GM21526 (cell line): ENCODE data around the gene RGS18.
"Not testable (repeated sequence)": the region's sequence is repeated elsewhere in the genome, so short reads cannot be mapped to it uniquely, and the experiment has no call there.

Source experiments
- ATAC-seq: cut with Tn5 transposase; IDR thresholded peaks from one replicate; pipeline ENCODE4 v1.9.1; 2021; ENCODE audit warnings: moderate library complexity; ENCODE audit not compliant: unreplicated experiment, low FRiP score

Gene RGS18

GRCh38 chr1:192162376-192162775 is 4.1 kb downstream of the RGS18 start:
- ATAC-seq: no peak

- ATAC-seq: not testable (repeated sequence)
Measured at GRCh38 chr1:192165002-192165401, 6.7 kb downstream of the RGS18 start.

GRCh38 chr1:192167011-192167410 is 8.7 kb downstream of the RGS18 start:
- no peak for ATAC-seq

DNA sequence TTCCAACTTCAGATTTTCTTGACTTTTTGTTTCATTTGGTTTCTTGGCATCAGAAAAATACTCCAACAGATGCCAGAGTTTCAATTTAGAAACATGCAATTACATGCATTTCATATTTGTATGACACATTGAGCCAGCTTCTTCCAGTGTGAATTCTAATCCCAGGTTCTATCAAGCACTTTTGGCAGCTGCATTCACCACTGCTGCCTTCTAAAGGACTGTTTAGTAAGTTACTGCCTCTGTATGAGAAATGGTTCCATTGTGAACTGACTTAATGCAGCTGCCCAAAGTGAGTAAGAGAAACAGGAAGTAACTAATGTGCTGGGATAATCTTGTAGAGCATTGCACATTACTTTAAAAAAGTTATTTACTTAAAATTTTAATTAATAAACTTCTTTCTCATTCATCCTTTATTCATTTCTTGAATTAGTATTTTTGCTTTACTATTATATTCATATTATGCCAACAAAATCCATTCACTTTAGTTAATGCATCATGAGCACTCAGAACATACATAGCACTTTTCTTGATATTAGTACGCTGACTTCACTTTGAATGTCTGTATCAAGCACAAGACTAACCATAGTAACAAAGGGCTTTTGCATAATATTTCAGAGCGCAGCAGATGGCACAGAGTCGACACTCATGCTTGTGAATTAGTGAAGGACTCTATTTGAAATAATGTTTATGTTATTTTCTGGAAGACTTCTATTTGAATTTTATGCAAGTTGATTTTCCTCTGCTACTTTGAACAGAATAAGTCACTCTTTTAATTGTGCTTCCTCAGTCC is 9.8 kb downstream of the RGS18 start:
- ATAC-seq: no peak

- ATAC-seq: no peak
Measured at GRCh38 chr1:192168964-192169363, 10.7 kb downstream of the RGS18 start.

DNA sequence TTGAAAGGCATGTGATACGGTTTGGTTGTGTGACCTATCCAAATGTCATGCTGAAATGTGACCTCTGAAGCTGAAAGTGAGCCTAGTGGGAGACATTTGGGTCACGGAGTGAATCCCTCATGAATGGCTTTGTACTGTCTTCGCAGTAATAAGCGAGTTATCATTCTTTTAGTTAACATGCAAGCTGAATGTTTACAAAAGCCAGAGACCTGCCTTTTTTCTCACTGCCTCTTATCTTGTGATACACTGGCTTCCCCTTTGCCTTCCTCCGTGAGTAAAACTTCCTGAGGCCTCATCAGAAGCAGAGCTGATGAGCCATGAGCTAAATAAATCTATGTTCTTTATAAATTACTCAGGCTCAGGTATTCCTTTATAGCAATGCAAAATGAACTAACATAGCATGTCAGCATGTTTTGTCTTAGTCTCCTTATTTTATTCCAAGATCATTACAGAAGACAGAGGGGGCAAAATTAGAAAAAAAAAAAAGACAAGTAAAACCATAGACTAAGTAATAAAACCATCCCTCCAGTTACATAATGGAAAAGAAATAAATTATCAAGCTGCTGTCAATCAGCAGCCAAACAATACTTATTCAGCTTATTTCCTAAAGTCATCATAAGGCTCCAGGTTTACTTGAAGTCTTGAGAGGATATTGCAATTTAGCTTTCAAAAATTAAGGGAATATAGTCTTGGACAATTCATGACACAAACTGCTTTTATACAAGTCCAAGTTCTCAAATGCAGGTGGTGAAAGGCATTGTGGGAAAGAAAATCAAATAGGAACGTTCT is 12.1 kb downstream of the RGS18 start:
- ATAC-seq: no peak

DNA sequence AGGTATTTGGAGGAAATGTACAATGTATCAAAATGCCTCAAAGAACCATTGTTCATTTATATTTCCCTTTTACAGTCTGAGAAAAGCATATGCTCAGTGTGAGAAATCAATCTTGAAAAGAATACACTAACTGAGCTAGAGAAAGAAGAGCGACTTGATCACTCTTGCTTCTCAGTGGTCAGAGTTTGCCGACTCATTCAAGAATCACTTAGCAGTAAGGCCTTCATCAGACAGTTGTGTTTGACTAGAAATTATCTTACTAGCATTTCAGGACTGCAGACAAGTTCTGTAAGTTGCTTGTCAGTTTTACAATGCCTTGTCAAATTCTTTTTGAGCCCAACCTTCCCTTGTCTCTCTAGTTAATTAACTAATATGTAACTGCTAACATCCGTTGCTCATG is 12.9 kb downstream of the RGS18 start:
- ATAC-seq: no peak

GRCh38 chr1:192175971-192176370 is 17.7 kb downstream of the RGS18 start:
- ATAC-seq: no peak

GRCh38 chr1:192183788-192184187 is 25.5 kb downstream of the RGS18 start:
- ATAC-seq: no peak

DNA sequence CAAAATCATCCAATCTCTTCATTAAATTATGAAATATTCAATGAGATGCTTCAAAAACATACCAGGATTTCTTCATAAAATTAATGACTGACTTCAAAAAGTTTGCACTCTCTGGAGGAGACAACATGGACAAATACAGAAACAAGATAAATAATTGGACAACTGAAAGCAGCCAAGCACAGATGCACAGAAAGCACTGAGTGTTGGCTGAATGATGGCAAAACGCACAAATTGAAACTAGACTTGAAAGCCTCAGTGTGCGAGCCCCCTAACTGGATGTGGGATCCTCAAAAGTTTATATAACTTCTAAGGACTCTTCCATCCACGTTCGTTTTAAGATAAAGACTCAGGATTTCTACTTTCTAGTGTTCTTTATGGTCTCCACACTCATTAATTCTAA is 27.9 kb downstream of the RGS18 start:
- no peak for ATAC-seq

DNA sequence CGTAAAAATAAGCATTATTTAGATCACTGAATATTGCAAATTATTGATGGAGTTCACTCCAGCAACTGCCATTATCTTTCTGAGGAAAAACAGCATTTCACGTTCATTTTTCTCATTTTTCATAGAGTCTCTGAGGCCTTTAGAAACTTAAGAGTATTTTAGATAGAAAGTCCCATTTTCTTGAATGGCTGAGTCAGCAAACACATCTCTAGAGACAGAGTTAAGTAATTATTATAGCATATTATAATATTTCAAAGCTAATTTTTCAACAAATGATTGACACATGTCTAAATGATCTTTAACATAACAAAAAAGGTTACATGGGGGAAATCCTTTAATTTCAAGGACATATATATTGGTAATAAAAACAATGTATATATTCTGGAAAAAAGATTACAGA is 31.8 kb downstream of the RGS18 start:
- no peak for ATAC-seq

DNA sequence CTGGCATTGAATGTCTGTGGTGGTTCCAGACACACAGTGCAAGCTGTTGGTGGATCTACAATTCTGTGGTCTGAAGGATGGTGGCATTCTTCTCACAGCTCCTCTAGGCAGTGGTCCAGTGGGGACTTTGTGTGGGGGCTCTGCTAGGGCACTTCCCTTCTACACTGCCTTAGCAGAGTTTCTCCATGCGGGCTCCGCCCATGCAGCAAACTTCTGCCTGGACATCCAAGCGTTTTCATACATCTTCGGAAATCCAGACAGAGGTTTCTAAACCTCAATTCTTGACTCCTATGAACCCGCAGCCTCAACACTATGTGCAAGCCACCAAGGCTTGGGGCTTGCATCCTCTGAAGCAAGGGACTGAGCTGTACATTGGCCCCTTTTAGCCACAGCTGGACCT is 43.0 kb downstream of the RGS18 start:
- ATAC-seq: no peak

GRCh38 chr1:192224396-192224795 is 66.1 kb downstream of the RGS18 start:
- ATAC-seq: no peak

- ATAC-seq: no peak
Measured at GRCh38 chr1:192224846-192225245, 66.6 kb downstream of the RGS18 start.

GRCh38 chr1:192225266-192225665 is 67.0 kb downstream of the RGS18 start:
- no peak for ATAC-seq

- ATAC-seq: no peak
Measured at GRCh38 chr1:192225703-192226102, 67.4 kb downstream of the RGS18 start.

DNA sequence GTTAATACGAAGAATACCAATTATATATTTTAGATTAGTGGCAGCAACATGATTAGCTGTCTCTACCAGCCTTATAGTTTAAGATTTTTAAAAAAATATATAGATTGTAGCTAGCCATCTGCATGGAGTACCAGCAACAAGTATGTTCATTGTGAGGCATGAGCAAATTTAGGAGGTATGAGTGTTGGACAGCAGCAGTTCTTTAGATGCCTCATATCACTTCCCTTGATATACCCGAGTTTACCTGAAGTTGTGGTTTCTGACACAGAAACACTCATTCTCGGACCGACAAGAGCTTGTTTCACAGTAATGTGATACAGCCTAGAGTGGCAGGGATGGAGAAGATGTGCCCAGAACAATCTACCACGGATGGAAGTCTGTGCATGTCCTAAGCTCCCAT is 69.1 kb downstream of the RGS18 start:
- no peak for ATAC-seq

DNA sequence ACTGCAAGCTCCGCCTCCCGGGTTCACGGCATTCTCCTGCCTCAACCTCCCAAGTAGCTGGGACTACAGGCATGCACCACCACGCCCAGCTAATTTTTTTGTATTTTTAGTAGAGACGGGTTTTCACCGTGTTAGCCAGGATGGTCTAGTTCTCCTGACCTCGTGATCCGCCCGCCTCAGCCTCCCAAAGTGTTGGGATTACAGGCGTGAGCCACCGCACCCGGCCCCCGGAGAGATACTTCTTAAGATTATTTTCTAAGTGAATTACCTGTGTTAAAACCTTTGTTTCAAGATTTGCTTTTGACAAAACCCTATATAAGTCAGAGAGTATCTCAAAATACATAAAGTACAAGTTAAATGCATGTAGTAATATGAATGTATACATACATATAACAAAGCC is 69.7 kb downstream of the RGS18 start:
- not testable (repeated sequence) for ATAC-seq

- no peak for ATAC-seq
Measured at GRCh38 chr1:192232817-192233417, 74.7 kb downstream of the RGS18 start.

GRCh38 chr1:192235127-192235526 is 76.9 kb downstream of the RGS18 start:
- no peak for ATAC-seq
